Fibroblast of lung (primary cell): ENCODE results near the gene WDR7.

Experiments used
- EZH2 ChIP-seq: IDR thresholded peaks from 2 replicates; pipeline ENCODE4 v1.5.1; 2012; ENCODE audit warnings: low read length, control low read depth, mild to moderate bottlenecking; ENCODE audit errors: missing control alignments
- TF ChIP-seq, protein P1 (sequence below), 2 donors: IDR thresholded peaks in 1 of 2; conservative IDR thresholded peaks in 1 of 2; 1 replicate in 1 of 2; 2 replicates in 1 of 2; pipeline ENCODE4 v1.5.1; 2011 to 2012; ENCODE audit warnings: low read length in 2 of 2, control low read depth in 1 of 2, inconsistent platforms in 1 of 2, low read depth in 1 of 2, mild to moderate bottlenecking in 1 of 2

DNA sequence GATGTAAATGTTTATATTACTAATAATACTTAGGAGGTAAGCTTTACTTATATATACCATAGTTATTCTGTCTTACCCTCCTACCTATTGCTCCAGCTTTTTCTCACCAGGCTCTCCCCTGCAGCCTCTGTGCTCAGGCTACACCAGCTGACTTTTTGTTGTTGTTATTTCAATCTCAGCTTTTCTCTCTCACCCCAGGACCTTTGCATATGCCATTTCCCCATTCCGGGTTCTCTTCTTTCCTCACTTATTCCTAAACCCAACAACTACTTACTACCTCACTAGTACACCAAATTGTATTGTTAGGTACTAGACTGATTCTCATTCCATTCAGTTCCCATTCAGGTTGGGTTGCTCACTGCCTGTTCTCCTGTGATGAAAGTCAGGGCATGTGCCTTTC lies 339.5 kb downstream of the WDR7 start:
- TF ChIP-seq, protein P1, sequence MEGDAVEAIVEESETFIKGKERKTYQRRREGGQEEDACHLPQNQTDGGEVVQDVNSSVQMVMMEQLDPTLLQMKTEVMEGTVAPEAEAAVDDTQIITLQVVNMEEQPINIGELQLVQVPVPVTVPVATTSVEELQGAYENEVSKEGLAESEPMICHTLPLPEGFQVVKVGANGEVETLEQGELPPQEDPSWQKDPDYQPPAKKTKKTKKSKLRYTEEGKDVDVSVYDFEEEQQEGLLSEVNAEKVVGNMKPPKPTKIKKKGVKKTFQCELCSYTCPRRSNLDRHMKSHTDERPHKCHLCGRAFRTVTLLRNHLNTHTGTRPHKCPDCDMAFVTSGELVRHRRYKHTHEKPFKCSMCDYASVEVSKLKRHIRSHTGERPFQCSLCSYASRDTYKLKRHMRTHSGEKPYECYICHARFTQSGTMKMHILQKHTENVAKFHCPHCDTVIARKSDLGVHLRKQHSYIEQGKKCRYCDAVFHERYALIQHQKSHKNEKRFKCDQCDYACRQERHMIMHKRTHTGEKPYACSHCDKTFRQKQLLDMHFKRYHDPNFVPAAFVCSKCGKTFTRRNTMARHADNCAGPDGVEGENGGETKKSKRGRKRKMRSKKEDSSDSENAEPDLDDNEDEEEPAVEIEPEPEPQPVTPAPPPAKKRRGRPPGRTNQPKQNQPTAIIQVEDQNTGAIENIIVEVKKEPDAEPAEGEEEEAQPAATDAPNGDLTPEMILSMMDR (conservative IDR thresholded peaks at IDR 0.05 in 1 of 2, IDR thresholded peaks at IDR 0.05 in 1 of 2; ENCODE audit: low read depth in 1 of 2, low read length in 2 of 2): no peak
- no peak for TF ChIP-seq EZH2
